GM18867 (cell line): Measurements from ENCODE around the gene ADCY6.

Experiments used
- ATAC-seq: cut with Tn5 transposase; IDR thresholded peaks from one replicate; pipeline ENCODE4 v1.9.1; 2021; ENCODE audit warnings: mild to moderate bottlenecking, moderate library complexity; ENCODE audit not compliant: unreplicated experiment

The ADCY6 gene

DNA sequence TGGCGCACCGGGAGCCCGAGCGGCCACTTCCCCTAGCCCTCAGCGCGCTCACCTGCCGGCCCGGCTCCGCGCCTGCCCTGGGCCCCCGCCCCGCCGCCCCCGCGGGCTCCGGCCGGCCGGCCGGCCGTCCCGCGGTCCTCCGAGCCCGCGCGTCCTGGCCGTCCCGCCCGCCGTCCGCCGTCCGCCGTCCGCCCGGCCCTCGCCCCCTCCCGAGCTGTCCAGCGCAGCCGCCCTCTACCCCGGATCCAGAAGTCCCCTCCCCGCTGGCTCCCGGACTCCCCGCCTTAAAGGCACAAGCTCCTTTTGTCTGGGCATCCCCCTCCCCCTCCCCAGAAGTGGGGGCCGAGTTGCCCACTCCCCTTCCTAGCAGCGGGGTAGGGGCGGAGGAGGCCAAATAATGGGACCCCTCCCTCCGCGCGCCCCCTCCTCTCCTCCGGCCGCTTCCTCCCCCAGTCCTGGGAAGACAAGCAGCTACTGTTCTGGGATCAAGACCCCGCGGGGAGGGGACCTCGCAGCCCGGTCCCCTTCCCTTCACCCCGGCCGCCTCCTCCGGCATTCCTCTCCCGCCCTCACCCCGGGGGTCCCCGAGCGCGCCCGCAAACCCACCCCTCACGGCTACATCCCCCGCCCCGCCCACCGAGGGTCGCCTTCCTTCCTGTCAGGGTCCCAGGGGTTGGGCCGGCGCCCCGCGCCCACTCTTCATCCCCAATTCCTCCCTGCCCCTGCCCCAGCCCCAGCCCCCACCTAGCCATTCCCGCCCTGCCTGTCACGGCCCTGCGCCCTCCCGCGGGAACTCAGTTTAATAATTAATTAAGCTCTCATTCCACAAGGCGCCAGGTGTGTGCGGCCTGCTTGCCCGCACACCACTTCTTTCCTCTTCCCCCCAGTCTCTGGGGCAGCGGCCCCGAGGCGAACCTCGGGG lies at the start of gene ADCY6:
Gene ADCY6 (minus strand): TSS at position 236 of the 922 bp plus-strand sequence. CDS start 5,655 bp downstream, outside the sequence.
- no peak for ATAC-seq

DNA sequence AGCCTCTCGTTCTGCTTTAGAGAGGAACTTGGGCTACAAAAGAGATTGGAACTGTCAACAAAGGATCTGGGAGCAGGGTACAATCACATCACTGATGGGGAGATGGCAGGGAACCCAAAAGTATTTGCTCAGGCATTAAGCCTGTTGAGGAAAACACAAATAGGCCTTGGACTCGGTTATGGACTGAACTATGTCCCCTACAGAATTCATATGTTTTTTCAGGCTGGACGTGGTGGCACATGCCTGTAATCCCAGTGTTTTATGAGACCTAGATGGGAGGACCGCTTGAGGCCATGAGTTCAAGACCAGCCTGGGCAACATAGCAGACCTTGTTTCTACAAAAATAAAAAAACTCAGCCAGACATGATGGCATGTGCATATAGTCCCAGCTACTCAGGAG lies 49.2 kb upstream of the ADCY6 start:
- no peak for ATAC-seq

DNA sequence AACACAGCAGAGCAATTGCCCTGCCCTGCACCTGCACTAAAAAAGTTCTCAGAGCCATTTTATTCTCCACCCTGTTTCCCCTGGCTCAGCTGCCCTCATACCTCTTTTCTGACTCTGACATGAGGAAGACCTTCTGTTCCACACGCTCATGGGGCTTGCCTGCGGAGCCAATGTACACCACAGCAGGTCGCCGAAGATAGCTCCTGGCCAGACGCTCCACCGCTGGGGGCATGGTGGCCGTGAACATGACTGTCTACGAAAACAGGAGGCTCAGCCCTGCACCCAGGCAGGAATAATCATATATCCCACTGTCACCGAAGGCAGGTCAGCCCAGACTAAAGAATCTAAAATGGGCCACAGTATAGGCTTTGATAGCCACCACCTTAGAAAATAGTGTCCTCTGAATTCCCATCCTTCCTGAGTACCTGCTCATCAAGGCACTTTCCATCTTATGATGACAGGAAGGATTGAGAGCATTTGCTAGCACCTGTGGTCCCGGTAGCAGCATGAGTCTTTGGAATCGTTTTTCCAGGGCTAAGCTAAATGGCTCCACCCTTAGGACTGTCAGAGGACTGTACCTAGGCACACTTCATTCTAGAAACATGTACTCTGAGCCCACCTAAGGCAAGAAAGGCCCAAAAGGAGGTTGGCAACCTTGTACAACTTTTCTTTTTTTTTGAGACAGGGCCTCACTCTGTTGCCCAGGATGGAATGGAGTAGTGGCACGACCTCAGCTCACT lies 43.6 kb upstream of the ADCY6 start:
- ATAC-seq = no peak

DNA sequence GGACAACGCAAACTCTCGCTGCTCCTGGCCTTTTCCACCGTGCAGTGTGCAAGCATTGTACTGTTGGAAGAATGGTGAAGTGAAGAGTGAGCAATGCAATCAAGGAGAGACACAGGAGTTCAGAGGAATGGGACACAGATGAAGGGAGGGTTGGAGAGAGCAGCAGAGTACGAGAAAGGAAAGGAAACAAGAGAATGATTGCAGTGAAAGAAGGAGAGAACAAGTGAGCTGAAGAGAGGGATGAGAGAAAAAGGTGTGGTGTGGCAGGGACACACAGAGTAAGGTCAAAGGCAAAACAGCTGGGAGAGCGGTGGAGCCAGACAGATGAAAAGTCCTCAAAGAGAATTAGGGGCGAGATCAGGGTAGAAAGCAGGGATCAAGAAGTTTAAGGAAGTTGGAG lies 42.4 kb upstream of the ADCY6 start:
- no peak for ATAC-seq

DNA sequence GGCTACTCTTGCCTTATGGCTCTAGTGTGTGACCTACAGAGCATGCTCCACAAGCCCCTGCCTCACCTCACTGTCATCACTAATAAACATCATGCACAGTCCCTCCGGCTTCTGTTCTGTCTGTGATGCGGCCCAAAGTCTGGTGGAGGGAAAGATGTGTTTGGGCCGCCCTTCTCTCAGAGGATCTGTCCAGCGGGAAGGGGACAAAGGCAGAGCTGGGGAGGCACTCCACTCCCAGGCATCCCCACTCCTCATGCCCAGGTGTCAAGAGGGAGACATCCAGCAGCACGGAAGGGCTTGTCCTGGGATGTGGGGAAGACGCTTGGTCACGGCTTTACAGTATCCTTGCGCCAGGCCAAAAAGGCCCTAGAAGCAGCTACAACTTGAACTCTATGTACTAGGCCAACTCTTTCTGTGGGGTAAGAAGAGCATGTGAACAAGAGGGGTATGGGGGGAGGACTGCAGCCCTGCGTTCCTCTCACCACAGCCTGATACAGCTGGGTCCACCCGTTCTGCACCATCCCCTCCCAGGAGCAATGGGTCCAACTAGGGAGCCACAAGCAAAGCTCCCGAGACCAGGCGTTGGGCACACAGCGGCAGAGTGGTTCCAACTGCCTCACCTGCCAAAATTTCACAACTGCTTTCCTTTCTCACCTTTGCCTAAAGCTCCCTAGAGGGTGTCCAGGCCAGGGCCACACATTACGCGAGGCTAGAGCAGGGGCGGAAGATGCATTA lies 40.1 kb upstream of the ADCY6 start:
- no peak for ATAC-seq

DNA sequence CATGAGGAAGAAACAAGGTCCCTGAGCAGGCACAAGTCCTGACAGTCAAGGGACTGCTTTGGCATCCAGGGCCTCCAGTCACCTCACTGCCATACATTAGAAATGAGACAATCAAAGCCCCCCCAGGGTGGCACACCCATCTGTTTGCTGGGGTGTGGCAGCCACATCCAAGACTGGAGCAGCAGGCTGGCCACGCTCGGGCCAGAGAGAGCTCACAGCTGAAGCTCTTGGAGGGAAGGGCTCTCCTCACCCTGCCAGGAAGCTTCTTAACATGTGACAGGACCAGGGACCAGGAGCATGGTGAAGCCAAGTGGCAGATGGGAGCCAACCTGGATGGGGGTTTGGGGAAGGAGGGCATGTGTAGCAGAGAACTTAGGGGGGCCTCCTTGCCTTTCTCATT lies 39.4 kb upstream of the ADCY6 start:
- ATAC-seq = no peak

DNA sequence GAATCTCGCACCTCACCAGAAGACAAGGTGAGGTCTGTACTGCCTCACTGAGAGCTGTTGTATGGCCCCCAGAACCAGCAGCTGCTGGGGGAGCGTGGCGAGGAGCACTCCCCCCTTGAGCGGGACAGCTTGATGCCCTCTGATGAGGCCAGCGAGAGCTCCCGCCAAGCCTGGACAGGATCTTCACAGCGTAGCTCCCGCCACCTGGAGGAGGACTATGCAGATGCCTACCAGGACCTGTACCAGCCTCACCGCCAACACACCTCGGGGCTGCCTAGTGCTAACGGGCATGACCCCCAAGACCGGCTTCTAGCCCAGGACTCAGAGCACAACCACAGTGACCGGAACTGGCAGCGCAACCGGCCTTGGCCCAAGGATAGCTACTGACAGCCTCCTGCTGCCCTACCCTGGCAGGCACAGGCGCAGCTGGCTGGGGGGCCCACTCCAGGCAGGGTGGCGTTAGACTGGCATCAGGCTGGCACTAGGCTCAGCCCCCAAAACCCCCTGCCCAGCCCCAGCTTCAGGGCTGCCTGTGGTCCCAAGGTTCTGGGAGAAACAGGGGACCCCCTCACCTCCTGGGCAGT lies 38.7 kb upstream of the ADCY6 start:
- ATAC-seq = no peak

DNA sequence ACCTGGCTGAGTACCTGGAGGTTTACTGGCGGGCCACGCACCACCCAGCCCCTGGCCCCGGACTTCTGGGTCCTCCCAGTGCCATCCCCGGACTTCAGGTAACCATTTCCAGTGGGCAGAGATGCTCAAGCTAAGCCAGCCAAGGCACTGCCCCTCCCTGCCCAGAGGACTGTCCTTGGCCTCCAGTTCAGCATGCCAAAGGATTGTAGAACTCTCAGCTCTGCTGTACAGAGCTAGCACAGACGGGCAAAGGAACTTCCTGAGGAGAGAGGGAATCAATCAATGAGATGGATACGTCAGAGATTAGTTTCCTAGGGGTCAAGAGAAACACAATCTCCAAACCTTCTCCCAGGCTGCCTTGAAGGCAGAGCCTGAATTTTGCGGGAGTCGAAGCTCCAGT lies 38.1 kb upstream of the ADCY6 start:
- ATAC-seq = no peak

DNA sequence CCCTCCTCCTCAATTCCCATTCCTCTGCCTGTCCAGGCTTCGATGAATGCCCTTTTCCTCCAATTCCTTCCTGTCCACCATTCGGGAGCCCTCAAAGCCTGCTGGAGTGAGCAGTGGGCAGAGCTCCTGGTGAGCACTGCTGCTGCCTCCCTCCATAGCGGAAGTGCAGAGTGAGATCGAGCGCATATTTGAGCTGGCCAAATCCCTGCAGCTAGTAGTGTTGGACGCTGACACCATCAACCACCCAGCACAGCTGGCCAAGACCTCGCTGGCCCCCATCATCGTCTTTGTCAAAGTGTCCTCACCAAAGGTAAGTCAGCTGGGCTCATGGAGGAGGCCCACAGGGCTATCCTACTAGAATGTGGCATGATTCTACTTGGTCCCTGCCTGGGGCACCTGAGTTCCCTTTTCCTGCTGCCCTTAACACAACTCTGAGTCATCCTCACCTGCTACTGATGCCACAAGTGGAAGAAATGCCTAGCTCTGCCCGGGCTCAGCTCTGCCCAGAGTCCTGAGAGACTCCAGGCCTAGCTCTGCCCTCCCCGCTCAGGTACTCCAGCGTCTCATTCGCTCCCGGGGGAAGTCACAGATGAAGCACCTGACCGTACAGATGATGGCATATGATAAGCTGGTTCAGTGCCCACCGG lies 37.4 kb upstream of the ADCY6 start:
- no peak for ATAC-seq

DNA sequence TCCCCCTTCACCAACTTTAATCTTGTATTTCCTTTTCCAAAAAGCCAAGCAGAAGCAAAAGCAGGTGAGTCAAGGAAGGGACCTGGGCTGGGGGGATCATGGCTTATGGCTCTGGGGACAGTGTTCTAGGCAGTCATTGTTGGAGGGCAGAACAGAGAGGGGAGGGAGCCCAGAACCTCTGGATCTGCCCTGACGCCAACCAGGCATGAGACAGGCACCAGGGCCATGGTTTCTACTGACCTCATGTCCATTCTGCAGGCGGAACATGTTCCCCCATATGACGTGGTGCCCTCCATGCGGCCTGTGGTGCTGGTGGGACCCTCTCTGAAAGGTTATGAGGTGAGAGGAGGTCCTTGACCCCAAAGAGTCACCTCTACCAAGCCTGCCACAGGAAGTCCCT lies 36.0 kb upstream of the ADCY6 start:
- no peak for ATAC-seq

DNA sequence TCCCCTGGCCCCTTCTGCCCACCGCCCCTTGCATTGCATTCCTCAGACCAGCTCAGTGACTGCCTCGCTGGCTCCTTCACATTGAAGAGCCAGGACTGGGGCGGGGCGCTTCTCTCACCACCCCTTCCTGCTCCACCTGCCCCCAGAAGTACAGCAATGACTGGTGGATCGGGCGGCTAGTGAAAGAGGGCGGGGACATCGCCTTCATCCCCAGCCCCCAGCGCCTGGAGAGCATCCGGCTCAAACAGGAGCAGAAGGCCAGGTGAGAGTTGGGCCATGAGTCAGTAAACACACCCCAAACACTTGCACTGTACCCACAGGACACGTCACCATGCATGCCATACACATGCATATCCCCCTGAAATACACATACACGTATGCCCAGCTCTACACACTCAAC lies 35.2 kb upstream of the ADCY6 start:
- peak; percentile 66 for ATAC-seq

DNA sequence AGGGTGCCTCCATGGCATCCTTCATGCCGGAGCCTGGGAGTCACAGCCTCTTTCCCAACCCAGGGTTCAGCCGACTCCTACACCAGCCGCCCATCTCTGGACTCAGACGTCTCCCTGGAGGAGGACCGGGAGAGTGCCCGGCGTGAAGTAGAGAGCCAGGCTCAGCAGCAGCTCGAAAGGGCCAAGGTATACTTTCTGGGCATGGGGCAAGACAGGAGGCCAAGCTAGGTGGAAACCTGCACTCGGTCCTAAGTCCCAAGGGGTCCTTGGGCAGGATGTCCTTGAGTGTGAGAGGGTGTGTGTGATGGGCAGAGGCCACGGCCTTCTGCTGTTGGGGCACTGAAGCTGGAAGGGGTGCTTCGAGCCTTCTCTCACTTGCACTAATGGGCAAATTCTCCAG lies 34.4 kb upstream of the ADCY6 start:
- no peak for ATAC-seq

DNA sequence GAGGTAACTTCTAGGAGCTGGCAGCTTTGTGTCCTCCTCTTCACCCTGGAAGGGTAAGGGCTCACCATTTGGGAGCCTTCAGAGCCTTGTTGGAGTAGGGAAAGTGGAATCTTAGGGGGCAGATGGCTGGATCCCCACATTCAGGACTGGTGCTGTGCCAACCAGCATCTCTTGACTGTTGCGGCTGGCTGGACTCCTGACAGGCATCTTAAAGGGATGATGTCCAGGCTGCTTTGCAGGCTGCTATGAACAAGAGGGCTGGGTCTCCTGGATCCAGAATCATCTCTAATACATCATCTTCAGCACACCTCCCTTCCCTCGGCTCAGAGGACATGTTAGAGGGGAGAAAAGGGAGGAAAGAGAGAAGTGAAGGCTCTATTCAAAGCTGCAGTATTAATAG lies 33.8 kb upstream of the ADCY6 start:
- no peak for ATAC-seq

DNA sequence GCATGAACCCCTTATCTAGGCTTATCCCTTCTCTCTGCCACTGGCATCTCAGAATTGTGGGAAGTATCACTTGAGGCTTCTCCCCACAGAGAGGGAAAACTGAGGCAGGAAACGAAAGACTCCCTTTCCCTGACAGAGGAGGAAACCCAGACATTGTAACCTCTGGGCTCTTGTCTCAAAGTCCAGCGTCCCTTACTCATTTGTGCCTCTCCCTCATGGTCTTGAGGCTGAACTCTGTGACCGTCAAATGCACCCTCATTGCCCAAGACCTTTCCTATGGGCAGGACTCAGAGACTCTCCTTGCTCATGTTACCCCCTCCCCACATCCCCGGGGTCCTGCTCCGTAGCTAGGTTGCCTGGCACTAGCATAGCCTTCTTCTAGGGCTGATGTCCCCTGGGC lies 33.2 kb upstream of the ADCY6 start:
- ATAC-seq = no peak

DNA sequence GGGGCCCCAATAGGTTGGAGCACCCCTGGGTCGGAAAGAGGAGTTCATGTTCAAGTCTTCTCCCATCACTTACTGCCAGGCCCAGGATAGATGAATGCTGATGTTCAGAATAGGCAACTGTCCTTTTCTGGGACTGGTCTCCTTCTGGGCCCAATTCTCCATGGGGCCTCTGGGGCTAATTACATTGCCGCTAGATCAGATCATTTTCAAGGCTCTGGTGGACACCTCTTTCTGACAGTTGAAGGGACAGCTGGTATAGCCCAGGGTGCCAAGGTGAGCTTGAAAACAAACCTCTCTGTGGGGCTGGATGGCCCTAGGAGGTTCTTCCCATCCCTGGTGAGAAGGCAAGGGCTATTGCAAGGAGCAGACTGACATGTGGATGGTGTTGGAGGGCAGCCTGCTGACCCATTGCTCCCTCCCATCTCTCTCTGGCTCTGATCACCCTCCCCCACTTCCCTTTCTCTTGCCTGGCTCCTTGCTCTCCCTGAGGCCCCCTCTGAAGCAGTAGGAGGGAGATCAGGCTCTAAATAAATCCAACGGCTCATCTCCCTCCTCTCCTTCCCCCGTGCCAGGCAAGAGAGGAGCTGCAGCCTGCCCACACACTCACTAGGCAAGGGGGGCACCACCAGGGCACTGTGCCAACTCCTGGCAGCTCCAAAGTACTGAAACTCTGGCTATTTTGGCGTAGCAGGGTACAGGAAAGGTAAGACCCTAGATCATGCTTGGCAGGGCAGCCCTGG lies 31.3 kb upstream of the ADCY6 start:
- no peak for ATAC-seq

DNA sequence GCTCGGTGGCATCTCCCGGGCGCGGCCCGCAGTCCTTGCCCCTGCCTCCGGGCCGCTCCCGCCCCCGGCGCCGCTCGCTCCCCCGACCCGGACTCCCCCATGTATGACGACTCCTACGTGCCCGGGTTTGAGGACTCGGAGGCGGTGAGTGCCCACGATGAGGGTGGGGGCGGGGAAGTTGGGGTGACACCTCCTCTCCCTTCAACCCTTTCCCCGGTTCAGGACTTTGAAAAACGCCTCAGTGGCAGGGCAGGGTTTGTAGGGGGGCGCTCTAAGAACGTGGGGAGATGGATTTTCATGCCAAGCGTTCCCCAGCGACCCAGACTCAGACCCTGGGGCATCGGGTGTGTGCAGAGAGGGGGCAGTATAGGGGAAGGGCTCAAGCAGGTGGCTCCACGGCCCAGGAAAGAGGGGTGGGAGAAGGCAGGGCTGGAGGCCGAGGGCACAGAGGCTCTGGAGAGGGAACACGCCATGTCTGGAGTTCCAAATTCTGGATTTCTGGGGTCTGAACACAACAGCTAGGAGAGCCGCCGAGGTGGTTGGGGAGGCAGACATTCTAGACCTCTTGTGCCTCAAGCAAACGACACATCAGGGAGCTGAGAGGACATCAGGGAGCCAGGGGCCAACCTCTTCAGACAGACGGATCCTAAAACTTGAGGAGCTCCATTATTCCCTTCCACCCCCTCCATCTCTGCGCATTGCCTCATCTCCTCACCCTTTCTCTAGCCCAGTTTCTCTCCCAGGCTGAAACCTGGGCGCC lies 30.1 kb upstream of the ADCY6 start:
- ATAC-seq = no peak

DNA sequence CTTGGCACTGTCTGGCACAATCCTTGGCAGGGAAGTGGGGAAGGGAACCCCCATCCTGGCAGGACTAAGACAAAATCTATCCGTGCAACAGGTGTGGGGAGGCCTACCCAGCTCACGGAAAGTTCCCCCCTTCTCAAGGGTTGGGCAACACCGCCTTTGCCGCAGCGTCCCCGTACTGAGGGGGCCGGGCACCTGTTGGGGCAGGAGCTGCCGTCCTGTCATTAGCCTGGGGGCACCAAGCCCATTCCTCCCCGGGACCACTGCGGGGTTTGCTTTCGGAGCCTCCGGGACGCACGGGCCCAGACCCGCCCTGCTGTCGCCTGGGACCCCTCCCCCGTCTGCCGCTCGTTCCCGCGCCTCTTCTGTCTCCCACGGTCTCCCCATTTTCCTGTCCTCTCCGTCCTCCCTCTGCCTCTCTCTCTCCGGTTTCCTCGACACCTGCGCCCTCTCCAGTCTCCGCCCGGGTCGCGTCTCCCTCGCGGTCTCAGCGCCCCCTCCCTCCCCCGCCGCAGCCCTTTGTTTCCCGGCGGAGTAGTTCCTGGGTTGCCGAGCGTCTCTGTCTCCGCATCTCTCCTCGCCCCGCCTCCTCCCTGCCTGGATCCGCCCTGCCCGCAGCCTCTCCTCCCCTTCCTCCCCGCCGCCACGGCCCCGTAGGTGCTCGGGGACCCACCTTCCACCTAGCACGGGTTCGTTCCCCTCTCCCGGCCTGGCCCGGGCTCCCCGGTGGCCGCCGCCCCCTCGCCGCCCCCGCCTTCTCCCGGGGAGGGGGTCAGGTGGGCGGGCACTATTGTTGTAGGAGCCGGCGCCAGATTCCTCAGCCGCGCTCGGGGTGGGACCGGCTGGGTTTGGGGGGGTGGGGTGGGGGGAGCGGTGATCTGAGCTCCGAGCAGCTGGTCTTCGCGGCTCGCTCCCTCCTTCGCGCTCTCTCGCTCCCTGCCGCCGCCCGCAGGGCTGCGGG lies 29.3 kb upstream of the ADCY6 start, which contains the start of gene CACNB3:
Gene CACNB3 (plus strand): TSS at position 624 of the 958 bp plus-strand sequence. CDS start 434 bp downstream, outside the sequence.
- ATAC-seq = peak; percentile 43
